Measurements from ENCODE around the gene PCIF1. TPM values are rescaled to one million over a fixed set of nuclear protein-coding genes. Genes with fewer than 3 reads are reported as not detected.

Gene PCIF1
- total and polyA plus RNA-seq, 9 of the 15 experiments (the other 6 are each of a cell fraction or from before 2014, with no cell fraction given), result 5.8 to 29.4 (median 11.3) TPM

- TF ChIP-seq PHF8 (IDR thresholded peaks at IDR 0.05; ENCODE audit: borderline replicate concordance, low read length), result no peak
- 0 out of 2 replicates have a peak, but pooled peaks have one; percentile 12 for TF ChIP-seq CC2D1A (IDR thresholded peaks at IDR 0.05)
- TF ChIP-seq HES1 (IDR thresholded peaks at IDR 0.05; ENCODE audit: low read depth), result no peak
- no peak for TF ChIP-seq MAFK (IDR thresholded peaks at IDR 0.05; ENCODE audit: low read length)
- TF ChIP-seq C11orf30 (IDR thresholded peaks at IDR 0.05; ENCODE audit: low read depth), result peak; percentile 56
- TF ChIP-seq DNMT1 (IDR thresholded peaks at IDR 0.05), result no peak
- peak; percentile 21; the same call in 1 of the 2 replicates for TF ChIP-seq BCOR (IDR thresholded peaks at IDR 0.05)
- no peak for TF ChIP-seq U2AF2 (optimal IDR thresholded peaks at IDR 0.05; ENCODE audit: low read depth, low read length)
- no peak for TF ChIP-seq ATF7 (IDR thresholded peaks at IDR 0.05)
- no peak for TF ChIP-seq SMAD2 (IDR thresholded peaks at IDR 0.05; ENCODE audit: low read depth, low read length)
- no peak for TF ChIP-seq KAT2B (IDR thresholded peaks at IDR 0.05; ENCODE audit: low read depth, low read length)
- peak; percentile 33; the same call in 1 of the 2 replicates for TF ChIP-seq L3MBTL2 (IDR thresholded peaks at IDR 0.05)
- TF ChIP-seq SETDB1 (IDR thresholded peaks at IDR 0.05; ENCODE audit: low read length), result no peak
- TF ChIP-seq FOXA3 (CRISPR knock-in tag; conservative IDR thresholded peaks at IDR 0.05 in 1 of 2, IDR thresholded peaks at IDR 0.05 in 1 of 2), result no peak
- TF ChIP-seq DMBX1 (CRISPR knock-in tag; IDR thresholded peaks at IDR 0.05; ENCODE audit: borderline replicate concordance), result no peak
- TF ChIP-seq TBL1XR1 (IDR thresholded peaks at IDR 0.05; ENCODE audit: low read length in 2 of 2), result no peak
- no peak for TF ChIP-seq FOXK2 (conservative IDR thresholded peaks at IDR 0.05 in 1 of 2, IDR thresholded peaks at IDR 0.05 in 1 of 2; ENCODE audit: low read depth in 2 of 2)
- no peak for TF ChIP-seq ARNT (IDR thresholded peaks at IDR 0.05)
- TF ChIP-seq ZNF263 (CRISPR knock-in tag; IDR thresholded peaks at IDR 0.05; ENCODE audit: borderline replicate concordance), result peak; percentile 82
- TF ChIP-seq GATAD2B (IDR thresholded peaks at IDR 0.05; ENCODE audit: borderline replicate concordance), result no peak
- no peak for TF ChIP-seq HMG20B (CRISPR knock-in tag; IDR thresholded peaks at IDR 0.05)
- TF ChIP-seq HDGF (IDR thresholded peaks at IDR 0.05), result no peak
- peak; percentile 34 to 72 for TF ChIP-seq RAD21 (CRISPR knock-in tag; conservative IDR thresholded peaks at IDR 0.05 in 1 of 2, IDR thresholded peaks at IDR 0.05 in 1 of 2)
These were observed 51.1 kb downstream of the PCIF1 start (continued) for GRCh38 chr20:45985573-45985972.

All from K562 (cell line).